Activated CD8-positive, alpha-beta memory T cell treated with anti-CD3 and anti-CD28 coated beads for 4 hours (primary cell): ENCODE data around the gene CREB5.

Experiments
- DNase-seq, 2 donors: peaks; one replicate each; pipeline ENCODE4 v3.0.0-alpha.2; 2020; ENCODE audit warnings: low read depth in 2 of 2

CREB5 gene

GRCh38 chr7:28682801-28683200, 270.5 kb downstream of the CREB5 start:
- DNase-seq, result no peak

GRCh38 chr7:28684650-28685241, 272.4 kb downstream of the CREB5 start:
- DNase-seq, result no peak

- no peak for DNase-seq
These were observed 272.9 kb downstream of the CREB5 start for GRCh38 chr7:28685242-28685643.

GRCh38 chr7:28685644-28686417, 273.5 kb downstream of the CREB5 start:
- no peak for DNase-seq

GRCh38 chr7:28686418-28686800, 274.1 kb downstream of the CREB5 start:
- DNase-seq, result no peak

- DNase-seq, result no peak
These were observed 275.2 kb downstream of the CREB5 start for GRCh38 chr7:28687537-28687936.

GRCh38 chr7:28688174-28688573, 275.9 kb downstream of the CREB5 start:
- no peak for DNase-seq

- DNase-seq, result no peak
These were observed 276.3 kb downstream of the CREB5 start for GRCh38 chr7:28688651-28689050.

- no peak for DNase-seq
These were observed 283.3 kb downstream of the CREB5 start for GRCh38 chr7:28695300-28696295.

- no peak for DNase-seq
These were observed 285.7 kb downstream of the CREB5 start for GRCh38 chr7:28697913-28698563.

GRCh38 chr7:28698840-28699239, 286.5 kb downstream of the CREB5 start:
- DNase-seq, result no peak

- no peak for DNase-seq
These were observed 287.8 kb downstream of the CREB5 start for GRCh38 chr7:28700096-28700495.

- no peak for DNase-seq
These were observed 288.5 kb downstream of the CREB5 start for GRCh38 chr7:28700790-28701203.

GRCh38 chr7:28701731-28702130, 289.4 kb downstream of the CREB5 start:
- DNase-seq, result no peak

- DNase-seq, result no peak
These were observed 289.9 kb downstream of the CREB5 start for GRCh38 chr7:28702171-28702570.

- DNase-seq, result no peak
These were observed 290.9 kb downstream of the CREB5 start for GRCh38 chr7:28703037-28703765.

- DNase-seq, result no peak
These were observed 292.4 kb downstream of the CREB5 start for GRCh38 chr7:28704706-28705105.

- DNase-seq, result no peak
These were observed 293.0 kb downstream of the CREB5 start for GRCh38 chr7:28705350-28705749.

GRCh38 chr7:28706584-28706983, 294.3 kb downstream of the CREB5 start:
- no peak for DNase-seq

GRCh38 chr7:28707291-28707690, 295.0 kb downstream of the CREB5 start:
- DNase-seq, result no peak
